Sigmoid colon (tissue), 7 donors: Measurements from ENCODE around the gene COPZ1. TPM values are rescaled to one million over a fixed set of nuclear protein-coding genes. Genes with fewer than 3 reads are reported as not detected.
"Not testable (repeated sequence)": the region's sequence is repeated elsewhere in the genome, so short reads cannot be mapped to it uniquely, and the experiment has no call there.

Experiments used
- DNase-seq: peaks from one replicate; pipeline ENCODE4 v3.0.0-alpha.2; 2019
- H3K27ac ChIP-seq, 4 donors: fragments of 200-600 bp; sonication (generic); one replicate each; pipeline ENCODE4 v1.5.1; 2016 to 2019; ENCODE audit warnings: mild to moderate bottlenecking in 1 of 4
- H3K27me3 ChIP-seq, 3 donors: fragments of 200-600 bp; sonication (generic); one replicate each; pipeline ENCODE4 v1.5.1; 2019; ENCODE audit warnings: mild to moderate bottlenecking in 1 of 3
- H3K36me3 ChIP-seq, 4 donors: fragments of 200-600 bp; sonication (generic); one replicate each; pipeline ENCODE4 v1.5.1; 2016 to 2019
- H3K4me1 ChIP-seq, 4 donors: fragments of 200-600 bp; sonication (generic); one replicate each; pipeline ENCODE4 v1.5.1; 2017 to 2019
- H3K4me3 ChIP-seq, 4 donors: fragments of 200-600 bp; sonication (generic); one replicate each; pipeline ENCODE4 v1.5.1; 2017 to 2019; ENCODE audit warnings: mild to moderate bottlenecking in 2 of 4, moderate library complexity in 1 of 4
- H3K9me3 ChIP-seq, 4 donors: fragments of 200-600 bp in 3 of 4; sonication (generic) in 3 of 4; one replicate each; pipeline versions ENCODE4 v1.5.1 to v1.6.1; 2013 to 2019
- EP300 ChIP-seq, 4 donors: sonication (generic); formaldehyde crosslinking; IDR thresholded peaks; one replicate each; pipeline ENCODE4 v1.6.1; 2017; ENCODE audit warnings: antibody characterized with exemption in 4 of 4
- POLR2A ChIP-seq, 2 donors: fragments of 450-650 bp; IDR thresholded peaks; one replicate each; pipeline ENCODE4 v1.6.1; 2016; ENCODE audit warnings: antibody characterized with exemption in 2 of 2, mild to moderate bottlenecking in 2 of 2, moderate library complexity in 2 of 2
- POLR2AphosphoS5 ChIP-seq, 4 donors: sonication (generic); formaldehyde crosslinking; IDR thresholded peaks; one replicate each; pipeline ENCODE4 v1.6.1; 2017; ENCODE audit warnings: antibody characterized with exemption in 4 of 4
- WGBS, 2 donors: extraction: QIAGEN DNeasy Blood & Tissue Kit; methylation state at CpG; one replicate each; pipeline ENCODE4 v1.1.7; 2013; 5-methylcytosine and 5-hydroxymethylcytosine counted together
- intact Hi-C: fragments of 100-400 bp; cut with DNase I; formaldehyde crosslinking; loops from one replicate; pipeline ENCODE4 v1.15.1; 2023
- polyA plus RNA-seq, 3 donors: library from polyadenylated mRNA; stranded (reverse); fragments of 200-250 nt; gene quantifications; one replicate each; pipeline ENCODE4 v1.2.3, GENCODE V29; 2013
- total RNA-seq, 4 donors: library from RNA; depleted of rRNA; stranded (reverse); fragments of >200 nt; gene quantifications; one replicate each; pipeline ENCODE4 v1.1.0, GENCODE V29; 2016
- TF ChIP-seq, protein P1 (sequence below), 4 experiments: fragments of 450-650 bp in 3 of 4; fragments of 200-600 bp in 1 of 4; IDR thresholded peaks; one replicate each; pipeline ENCODE4 v1.5.1; 2016 to 2019; ENCODE audit warnings: antibody characterized with exemption in 4 of 4, mild to moderate bottlenecking in 3 of 4, moderate library complexity in 2 of 4
- donor health status: healthy with polysubstance abuse.
- donor health status: Bipolar disorder and iron deficiency.
- donor health status: healthy.

The COPZ1 gene
- total and polyA plus RNA-seq, 7 donors = 39.6 to 155 (median 74.2) TPM

DNA sequence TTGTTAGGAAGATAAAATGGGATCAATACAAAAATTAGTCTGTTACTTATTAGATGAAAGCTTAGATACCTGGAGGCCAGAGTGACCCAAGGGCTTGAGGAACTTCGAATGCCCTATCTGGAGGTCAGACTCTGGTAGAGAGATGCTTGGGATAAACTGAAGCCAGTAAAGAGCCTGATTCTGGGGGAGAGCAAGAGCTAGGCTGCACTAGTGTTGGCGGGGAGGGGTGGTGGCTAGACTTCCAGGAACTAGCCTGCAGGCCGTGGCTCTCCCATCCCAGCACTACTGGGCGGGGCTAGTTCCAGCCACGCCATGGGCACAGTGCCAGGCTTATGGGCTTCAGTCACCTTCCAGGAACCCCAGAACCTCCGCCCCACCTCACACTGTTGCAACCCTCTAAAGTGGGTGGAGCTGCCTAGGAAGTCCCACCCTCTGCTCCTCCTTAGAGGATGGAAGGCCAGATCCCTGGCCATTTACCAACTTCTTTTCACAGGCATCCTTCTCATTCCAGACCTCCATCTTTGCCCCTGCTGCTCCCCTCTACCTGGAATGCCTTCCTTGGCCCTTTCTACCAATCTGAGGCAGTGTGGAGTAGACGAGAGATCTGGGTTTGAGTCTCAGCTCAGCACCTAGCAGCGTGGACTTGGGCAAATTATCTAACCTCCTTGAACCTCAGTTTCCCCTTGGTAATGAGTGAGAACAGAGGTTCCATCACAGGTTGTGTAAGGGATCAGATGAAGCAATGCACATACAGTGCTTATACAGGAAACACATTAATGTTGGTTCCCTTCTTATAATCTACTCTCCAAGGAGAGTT is 17.8 kb upstream of the COPZ1 start:
- WGBS, 2 donors = 24 to 45% methylated on average over 8 of the region's 8 CpGs
- peak; percentile 76 for DNase-seq
- intact Hi-C loops = no loop called here
- Histone ChIP-seq H3K27me3 (peaks cover 0 to 11% (median 5%) of the 10 kb centered on the region in 3 donors), H3K36me3 (no peaks in the 10 kb centered on the region), H3K4me3 (no peak overlapping the region), H3K27ac (no peak overlapping the region), H3K4me1 (no peaks in the 10 kb centered on the region), H3K9me3 (no peaks in the 10 kb centered on the region)
- TF ChIP-seq, protein P1, sequence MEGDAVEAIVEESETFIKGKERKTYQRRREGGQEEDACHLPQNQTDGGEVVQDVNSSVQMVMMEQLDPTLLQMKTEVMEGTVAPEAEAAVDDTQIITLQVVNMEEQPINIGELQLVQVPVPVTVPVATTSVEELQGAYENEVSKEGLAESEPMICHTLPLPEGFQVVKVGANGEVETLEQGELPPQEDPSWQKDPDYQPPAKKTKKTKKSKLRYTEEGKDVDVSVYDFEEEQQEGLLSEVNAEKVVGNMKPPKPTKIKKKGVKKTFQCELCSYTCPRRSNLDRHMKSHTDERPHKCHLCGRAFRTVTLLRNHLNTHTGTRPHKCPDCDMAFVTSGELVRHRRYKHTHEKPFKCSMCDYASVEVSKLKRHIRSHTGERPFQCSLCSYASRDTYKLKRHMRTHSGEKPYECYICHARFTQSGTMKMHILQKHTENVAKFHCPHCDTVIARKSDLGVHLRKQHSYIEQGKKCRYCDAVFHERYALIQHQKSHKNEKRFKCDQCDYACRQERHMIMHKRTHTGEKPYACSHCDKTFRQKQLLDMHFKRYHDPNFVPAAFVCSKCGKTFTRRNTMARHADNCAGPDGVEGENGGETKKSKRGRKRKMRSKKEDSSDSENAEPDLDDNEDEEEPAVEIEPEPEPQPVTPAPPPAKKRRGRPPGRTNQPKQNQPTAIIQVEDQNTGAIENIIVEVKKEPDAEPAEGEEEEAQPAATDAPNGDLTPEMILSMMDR (IDR thresholded peaks at IDR 0.05) = no peak
- TF ChIP-seq POLR2AphosphoS5 (IDR thresholded peaks at IDR 0.05) = no peak
- TF ChIP-seq EP300 (IDR thresholded peaks at IDR 0.05) = no peak
- TF ChIP-seq POLR2A (IDR thresholded peaks at IDR 0.05) = no peak

DNA sequence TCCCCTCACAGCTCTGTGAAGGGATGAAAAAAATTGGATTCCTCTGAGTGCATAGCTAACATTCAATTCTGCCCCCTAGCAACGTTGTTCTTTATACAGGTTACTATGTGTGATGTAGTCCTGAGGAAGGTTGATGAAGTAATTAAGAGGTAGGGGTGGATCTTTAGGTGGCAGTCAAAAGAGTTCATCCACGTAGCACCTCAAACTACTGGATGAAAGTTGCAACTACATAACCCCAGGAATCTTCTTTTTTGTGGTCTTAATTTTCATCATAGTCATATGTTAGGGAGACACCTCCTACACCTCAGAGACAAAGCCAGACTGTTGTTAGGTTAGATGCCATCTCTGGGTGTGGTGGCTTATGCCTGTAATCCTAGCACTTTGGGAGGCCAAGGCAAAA is 13.9 kb upstream of the COPZ1 start:
- Histone ChIP-seq H3K36me3 (no peaks in the 10 kb centered on the region), H3K9me3 (no peaks in the 10 kb centered on the region), H3K4me1 (no peaks in the 10 kb centered on the region), H3K27me3 (no peaks in the 10 kb centered on the region), H3K4me3 (no peak overlapping the region), H3K27ac (no peak overlapping the region)
- TF ChIP-seq EP300 (IDR thresholded peaks at IDR 0.05) (no peak), POLR2AphosphoS5 (IDR thresholded peaks at IDR 0.05) (no peak), POLR2A (IDR thresholded peaks at IDR 0.05) (no peak)
- TF ChIP-seq, protein P1 (IDR thresholded peaks at IDR 0.05) = no peak
- 66 to 67% methylated on average over 2 of the region's 2 CpGs for WGBS, 2 donors
- intact Hi-C loops = no loop called here
- no peak for DNase-seq

DNA sequence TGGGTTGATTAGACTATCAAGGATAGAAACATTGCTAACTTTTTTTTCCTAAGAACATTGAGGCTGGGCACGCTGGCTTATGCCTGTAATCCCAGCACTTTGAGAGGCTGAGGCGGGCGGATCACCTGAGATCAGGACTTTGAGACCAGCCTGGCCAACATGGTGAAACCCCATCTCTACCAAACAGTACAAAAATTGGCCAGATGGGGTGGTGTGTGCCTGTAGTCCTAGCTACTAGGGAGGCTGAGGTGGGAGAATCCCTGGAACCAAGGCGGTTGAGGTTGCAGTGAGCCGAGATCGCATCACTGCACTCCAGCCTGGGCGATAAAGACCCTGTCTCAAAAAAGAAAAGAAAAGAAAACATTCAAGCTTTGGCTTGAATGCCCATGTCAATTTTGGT is 12.6 kb upstream of the COPZ1 start:
- DNase-seq, intact Hi-C loops: not testable (repeated sequence)
- 90 to 94% methylated on average over 7 of the region's 7 CpGs for WGBS, 2 donors

DNA sequence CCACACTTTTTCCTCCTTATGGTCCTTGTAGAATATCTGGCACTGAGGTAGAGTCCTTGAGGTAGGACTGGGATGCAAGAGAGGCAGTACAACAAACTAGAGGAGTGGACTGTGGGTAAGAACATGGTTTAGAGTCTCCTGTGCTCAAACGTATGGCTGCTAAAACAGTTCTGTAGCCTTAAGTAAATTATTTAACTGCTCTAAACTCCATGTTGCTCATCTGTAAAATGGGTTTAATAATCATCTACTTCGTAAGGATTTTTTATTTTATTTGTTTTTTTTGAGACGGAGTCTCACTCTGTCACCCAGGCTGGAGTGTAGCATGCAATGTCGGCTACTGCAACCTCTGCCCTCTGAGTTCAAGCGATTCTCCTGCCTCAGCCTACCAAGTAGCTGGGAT is 3.6 kb upstream of the COPZ1 start:
- intact Hi-C loops = no loop called here
- no peak for DNase-seq
- Histone ChIP-seq H3K4me1 (peaks cover 0 to 9% (median 8%) of the 10 kb centered on the region in 4 donors), H3K36me3 (no peaks in the 10 kb centered on the region), H3K9me3 (no peaks in the 10 kb centered on the region), H3K4me3 (no peak overlapping the region), H3K27me3 (no peaks in the 10 kb centered on the region), H3K27ac (no peak overlapping the region)
- TF ChIP-seq POLR2AphosphoS5 (IDR thresholded peaks at IDR 0.05) (no peak), EP300 (IDR thresholded peaks at IDR 0.05) (no peak), POLR2A (IDR thresholded peaks at IDR 0.05) (no peak)
- TF ChIP-seq, protein P1 (IDR thresholded peaks at IDR 0.05) = no peak
- WGBS, 2 donors = 86 to 91% methylated on average over 5 of the region's 5 CpGs

More for the DNA sequence above, 12.6 kb upstream of the COPZ1 start:
- H3K27ac ChIP-seq, H3K36me3 ChIP-seq, H3K27me3 ChIP-seq, H3K9me3 ChIP-seq, H3K4me1 ChIP-seq, H3K4me3 ChIP-seq: not testable (repeated sequence)

DNA sequence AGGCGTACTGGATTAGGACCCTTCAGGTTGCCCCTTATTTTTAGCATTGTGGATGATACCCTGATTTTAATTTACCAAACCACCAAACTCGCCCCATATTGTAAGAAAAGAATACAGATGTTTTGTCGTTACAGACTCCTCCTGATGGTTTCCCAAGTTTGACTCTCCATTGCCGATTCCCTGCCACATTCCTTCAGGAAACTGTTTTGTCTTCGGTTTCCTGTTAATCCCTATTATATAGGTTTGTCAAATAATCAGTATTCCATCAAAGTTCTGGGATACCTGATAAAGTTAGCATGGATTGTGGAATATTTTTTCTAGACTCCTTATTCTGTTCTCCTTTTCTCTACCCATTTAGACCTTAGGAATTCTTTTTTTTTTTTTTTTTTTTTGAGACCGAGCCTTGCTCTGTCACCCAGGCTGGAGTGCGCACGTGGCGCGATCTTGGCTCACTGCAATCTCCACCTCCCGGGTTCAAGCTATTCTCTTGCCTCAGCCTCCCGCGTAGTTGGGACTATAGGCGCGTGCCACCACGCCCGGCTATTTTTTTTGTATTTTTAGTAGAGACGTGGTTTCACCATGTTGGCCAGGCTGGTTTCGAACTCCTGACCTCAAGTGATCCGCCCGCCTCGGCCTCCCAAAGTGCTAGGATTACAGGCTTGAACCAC is 645 bp downstream of the COPZ1 start:
- peak overlapping the region; percentile 63 to 83 (median 77) for H3K4me3 ChIP-seq
- H3K27me3 ChIP-seq, H3K9me3 ChIP-seq, H3K36me3 ChIP-seq, DNase-seq: not testable (repeated sequence)
- H3K4me1 ChIP-seq = peaks cover 0 to 51% (median 41%) of the 10 kb centered on the region in 4 donors
- intact Hi-C loops = loop anchor here (2.0 kb wide), 2 partner anchors 33 to 45 kb away; partner anchors contain the start of genes CBX5 and HNRNPA1
- 46 to 51% methylated on average over 22 of the region's 22 CpGs for WGBS, 2 donors
- peak overlapping the region; percentile 86 to 89 (median 88) for H3K27ac ChIP-seq
